ENCODE results near the gene FAM83B.
"Not testable (repeated sequence)": the region's sequence is repeated elsewhere in the genome, so short reads cannot be mapped to it uniquely, and the experiment has no call there.

FAM83B gene

GRCh38 chr6:54898767-54899166 is 52.2 kb downstream of the FAM83B start:
- DNase-seq (ENCODE audit: low read depth): no peak

DNA sequence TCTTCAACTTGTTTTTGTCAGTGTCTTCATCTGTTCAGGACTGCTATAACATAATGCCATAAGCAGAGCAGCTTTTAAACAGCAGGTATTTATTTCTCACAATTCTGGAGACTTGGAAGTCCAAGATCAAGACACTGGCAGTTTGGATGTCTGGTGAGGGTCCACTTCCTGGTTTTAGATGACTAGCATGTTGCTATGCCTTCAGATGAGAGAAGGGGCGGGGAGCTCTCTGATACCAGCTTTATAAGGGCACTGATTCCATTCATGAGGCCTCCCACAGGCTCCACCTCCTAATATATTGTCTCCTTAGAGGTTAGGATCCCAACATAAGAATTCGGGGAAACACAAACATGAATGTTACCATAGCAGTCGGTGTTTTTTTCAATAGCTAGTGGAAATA is 52.9 kb downstream of the FAM83B start:
- DNase-seq (ENCODE audit: low read depth): no peak

DNA sequence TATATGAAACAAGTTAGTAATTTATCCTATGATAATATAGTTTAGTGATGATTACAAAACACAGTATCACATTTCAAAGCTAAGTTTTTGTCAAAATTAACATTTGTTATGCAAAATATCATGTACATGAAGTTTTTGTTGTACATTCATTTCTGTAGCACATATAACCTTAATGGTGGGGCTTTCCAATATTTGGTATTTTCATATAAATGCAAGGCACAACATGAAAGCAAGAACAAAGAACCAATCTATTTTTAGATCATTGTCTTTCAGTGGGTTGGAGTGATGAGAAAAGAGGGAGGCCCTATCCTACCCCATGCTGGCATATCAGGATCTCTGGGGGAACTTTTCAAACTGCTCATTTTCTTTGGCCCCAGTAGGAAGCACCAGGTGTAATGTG is 53.4 kb downstream of the FAM83B start:
- DNase-seq (ENCODE audit: low read depth): no peak

DNA sequence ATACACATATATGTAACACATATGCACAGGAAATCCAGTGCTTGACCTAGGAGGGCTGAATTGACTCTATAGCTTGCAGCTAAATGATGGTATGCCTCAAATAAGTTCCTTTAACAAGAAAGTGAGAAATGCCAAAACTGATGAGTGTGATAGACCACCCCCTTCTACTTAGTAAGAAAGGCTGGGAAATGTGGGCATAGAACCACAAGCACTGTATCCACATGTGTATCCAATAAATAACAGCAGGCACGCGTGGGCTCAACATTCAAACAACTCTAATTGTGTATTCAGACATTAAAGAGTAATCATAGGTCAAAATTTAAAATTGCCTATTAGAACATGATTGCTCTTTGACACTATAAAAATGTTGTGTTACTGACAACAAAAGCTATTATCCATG is 54.1 kb downstream of the FAM83B start:
- DNase-seq (ENCODE audit: low read depth): no peak

DNA sequence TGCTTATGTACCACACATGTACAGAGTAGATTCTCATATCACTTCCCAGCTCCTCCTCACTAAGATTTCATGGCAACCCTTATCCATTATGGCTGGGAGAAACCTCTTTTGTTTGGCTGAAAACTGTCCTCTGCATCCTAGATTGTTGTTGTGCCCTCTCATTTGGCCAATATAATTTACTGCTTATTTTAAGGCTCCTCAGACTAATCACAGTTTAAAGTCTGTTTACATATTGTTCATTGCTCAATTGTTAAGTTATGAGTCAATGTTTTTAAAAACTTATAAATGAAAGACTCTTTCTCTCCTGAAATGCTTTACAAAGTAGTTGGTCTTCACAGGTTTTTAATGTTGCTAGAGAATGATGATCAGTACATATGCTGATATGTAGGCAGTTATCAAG is 57.3 kb downstream of the FAM83B start:
- no peak for DNase-seq (ENCODE audit: low read depth)

GRCh38 chr6:54907355-54907754 is 60.8 kb downstream of the FAM83B start:
- no peak for DNase-seq (ENCODE audit: low read depth)

- no peak for DNase-seq (ENCODE audit: low read depth)
Measured at GRCh38 chr6:54909184-54909583, 62.6 kb downstream of the FAM83B start.

DNA sequence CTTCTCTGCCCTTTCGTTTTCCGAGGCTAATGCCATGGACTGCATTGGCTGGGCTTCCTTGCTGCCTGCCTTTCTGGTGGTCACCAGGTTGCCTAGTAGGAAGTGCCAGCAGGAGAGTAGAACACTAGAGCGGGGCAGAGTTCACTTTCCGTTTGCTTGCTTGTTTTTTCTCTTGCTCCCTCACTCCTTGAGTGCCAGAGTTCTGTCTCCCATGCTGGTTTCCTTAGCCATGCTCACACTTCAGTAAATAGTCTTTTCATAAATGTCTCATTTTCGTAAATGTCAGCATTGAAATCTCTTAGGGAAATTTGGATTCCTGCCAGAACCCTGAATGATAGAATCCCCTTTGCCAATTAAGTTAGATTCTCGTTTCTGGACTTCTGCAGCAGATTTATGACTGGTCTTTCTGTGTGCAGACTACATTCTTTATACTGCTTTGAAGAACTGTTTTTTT is 63.9 kb downstream of the FAM83B start:
- no peak for DNase-seq (ENCODE audit: low read depth)

GRCh38 chr6:54910921-54911320 is 64.3 kb downstream of the FAM83B start:
- no peak for DNase-seq (ENCODE audit: low read depth)

DNA sequence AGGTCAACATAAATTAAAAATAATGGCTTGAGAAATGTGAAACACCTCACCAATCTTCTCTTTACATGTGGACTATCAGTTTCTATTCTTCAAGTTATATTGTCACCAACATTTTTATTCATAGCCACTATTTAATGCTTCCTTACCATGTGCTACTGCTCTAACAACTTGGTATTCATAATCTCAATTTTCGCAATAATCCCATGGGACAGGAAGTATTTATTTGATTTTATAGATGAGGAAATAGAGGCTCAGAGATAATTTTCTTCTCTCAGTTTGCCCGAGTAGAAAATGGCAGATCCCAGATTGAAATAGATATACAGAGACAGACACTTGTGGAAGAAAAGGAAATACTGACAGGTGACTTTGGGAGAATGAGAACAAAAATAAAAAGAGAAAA is 66.6 kb downstream of the FAM83B start:
- no peak for DNase-seq (ENCODE audit: low read depth)

DNA sequence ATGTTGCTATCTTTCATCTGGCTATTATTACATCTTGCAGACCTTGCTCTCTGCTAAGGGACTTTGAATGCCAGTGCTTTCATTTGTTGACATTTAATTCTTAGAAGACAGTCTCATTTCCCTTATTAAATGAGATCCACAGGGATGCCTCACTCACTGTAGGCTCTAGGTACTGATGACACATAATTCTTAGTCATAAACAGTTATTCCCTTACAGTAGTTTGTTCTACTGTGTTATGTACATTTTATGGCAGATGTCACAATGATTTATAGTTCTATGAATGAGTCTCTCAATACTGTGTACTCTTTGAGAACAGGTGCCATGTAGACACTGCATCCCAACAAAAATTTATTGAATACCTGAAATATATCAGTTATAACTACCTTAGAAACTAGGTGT is 70.3 kb downstream of the FAM83B start:
- peak; percentile 42 for DNase-seq (ENCODE audit: low read depth)

DNA sequence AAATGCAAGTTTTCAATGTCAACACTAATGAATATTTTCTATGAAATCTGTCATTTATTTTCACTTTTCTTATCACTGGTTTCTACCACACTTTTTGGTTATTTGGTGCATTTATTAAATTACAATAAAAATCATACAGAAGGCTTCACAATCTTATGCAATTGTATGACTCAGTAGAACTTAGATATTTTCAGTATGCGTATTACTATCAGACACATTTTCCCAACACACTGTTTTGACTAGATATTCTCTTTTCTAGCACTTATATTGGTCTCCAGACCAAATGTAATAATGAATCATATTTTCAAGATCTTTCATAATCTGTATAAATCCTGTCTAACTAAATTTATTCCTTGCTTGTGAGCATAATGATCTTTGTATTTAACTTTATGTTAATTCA is 74.1 kb downstream of the FAM83B start:
- DNase-seq (ENCODE audit: low read depth): peak; percentile 40

GRCh38 chr6:54921891-54922290 is 75.3 kb downstream of the FAM83B start:
- DNase-seq (ENCODE audit: low read depth): no peak

- DNase-seq (ENCODE audit: low read depth): no peak
Measured at GRCh38 chr6:54929245-54929909, 82.8 kb downstream of the FAM83B start.

DNA sequence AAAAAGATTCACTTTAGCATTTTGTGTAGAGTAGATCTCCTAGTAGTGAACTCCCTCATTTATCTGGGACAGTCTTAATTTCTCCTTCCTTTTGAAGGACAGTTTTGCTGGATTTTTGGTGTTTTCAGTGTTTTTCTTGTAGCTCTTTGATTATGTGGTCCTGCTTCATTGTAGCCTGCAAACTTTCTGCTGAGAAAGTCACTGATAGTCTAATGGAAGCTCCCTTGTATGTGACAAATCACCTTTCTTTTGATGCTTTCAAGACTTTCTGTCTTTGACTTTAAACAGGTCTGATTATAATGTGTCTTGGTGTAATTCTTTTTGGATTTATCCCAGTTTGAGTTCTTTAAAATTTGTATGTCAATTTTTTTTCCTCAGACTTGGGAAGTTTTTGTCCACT is 86.1 kb downstream of the FAM83B start:
- DNase-seq (ENCODE audit: low read depth): no peak

- DNase-seq (ENCODE audit: low read depth): peak; percentile 71
Measured at GRCh38 chr6:54935739-54936138, 89.2 kb downstream of the FAM83B start.

GRCh38 chr6:54937371-54937770 is 90.8 kb downstream of the FAM83B start:
- no peak for DNase-seq (ENCODE audit: low read depth)

- DNase-seq (ENCODE audit: low read depth): no peak
Measured at GRCh38 chr6:54957698-54958097, 111.1 kb downstream of the FAM83B start.

DNA sequence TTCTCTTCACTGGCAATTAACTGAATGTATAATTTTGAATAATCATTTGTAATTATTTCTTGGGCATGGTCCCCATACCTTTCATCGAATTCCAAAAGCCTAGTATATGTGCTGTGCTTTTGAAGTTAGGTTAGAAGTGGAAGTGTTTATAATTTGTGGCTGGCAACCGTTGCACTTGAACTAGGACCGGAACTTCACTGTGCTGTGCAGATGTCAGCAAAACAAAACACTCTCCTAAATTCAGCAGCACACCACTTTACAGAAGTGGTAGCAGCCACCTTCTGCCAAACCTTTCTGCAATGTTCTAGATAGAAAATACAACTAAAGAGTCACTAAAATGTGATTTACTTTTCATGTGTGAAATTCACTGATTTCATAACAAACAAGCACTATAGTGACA is 111.9 kb downstream of the FAM83B start:
- no peak for DNase-seq (ENCODE audit: low read depth)

- DNase-seq (ENCODE audit: low read depth): no peak
Measured at GRCh38 chr6:54959820-54960219, 113.2 kb downstream of the FAM83B start.

DNA sequence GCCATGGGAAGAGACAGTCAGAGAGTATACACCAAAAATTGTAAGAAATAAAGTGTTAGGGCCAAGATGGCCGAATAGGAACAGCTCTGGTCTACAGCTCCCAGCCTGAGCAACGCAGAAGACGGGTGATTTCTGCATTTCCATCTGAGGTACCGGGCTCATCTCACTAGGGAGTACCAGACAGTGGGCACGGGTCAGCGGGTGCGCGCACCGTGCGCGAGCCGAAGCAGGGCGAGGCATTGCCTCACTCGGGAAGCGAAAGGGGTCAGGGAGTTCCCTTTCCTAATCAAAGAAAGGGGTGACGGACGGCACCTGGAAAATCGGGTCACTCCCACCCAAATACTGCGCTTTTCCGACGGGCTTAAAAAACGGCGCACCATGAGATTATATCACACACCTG is 114.8 kb downstream of the FAM83B start:
- not testable (repeated sequence) for DNase-seq (ENCODE audit: low read depth)

- DNase-seq (ENCODE audit: low read depth): no peak
Measured at GRCh38 chr6:54970337-54970736, 123.8 kb downstream of the FAM83B start.

DNA sequence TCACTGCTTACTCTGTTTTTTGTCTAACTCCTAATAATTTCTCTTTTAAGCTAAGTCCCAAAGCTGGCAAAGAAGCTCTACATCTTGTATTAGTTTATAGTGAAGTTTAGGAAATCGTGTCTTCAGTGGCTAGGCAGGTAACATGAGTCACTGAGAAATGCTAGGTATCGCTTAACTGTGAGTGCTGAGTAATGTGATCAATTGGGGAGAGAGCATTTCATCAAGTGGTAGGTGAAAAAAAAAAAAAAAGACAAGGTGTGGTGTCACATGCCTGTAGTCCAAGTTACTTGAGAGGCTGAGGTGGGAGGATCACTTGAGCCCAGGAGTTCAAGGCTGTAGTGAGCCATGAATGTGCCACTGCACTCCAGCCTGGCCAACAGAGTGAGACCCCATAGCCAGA is 125.3 kb downstream of the FAM83B start:
- DNase-seq (ENCODE audit: low read depth): no peak

GRCh38 chr6:54979161-54979560 is 132.6 kb downstream of the FAM83B start:
- not testable (repeated sequence) for DNase-seq (ENCODE audit: low read depth)

Data from HS-5 (cell line).